A549 (cell line): ENCODE results near the gene CMIP. TPM values are rescaled to one million over a fixed set of nuclear protein-coding genes. Genes with fewer than 3 reads are reported as not detected.

Experiments
- ATAC-seq, 2 experiments: fragments of 200-7000 bp in 1 of 2; fragments of >200 bp in 1 of 2; cut with Nextera tagmentation in 1 of 2; cut with Tn5 transposase in 1 of 2; 3 replicates each; pipeline versions ENCODE4 v1.8.0 to v1.9.1; 2018 to 2020; ENCODE audit warnings: mild to moderate bottlenecking in 1 of 2, moderate library complexity in 1 of 2
- CTCF ChIA-PET: fragments of 300-600 bp; sonication (Branson Sonifier 250); formaldehyde crosslinking; extraction: SDS; loops from one replicate; lab custom pipeline; 2021; ENCODE audit warnings: antibody characterized with exemption, inconsistent platforms; lab: Yijun Ruan, JAX
- POLR2A ChIA-PET: fragments of 350-600 bp; formaldehyde crosslinking; extraction: SDS; loops from one replicate; lab custom pipeline; 2021; ENCODE audit warnings: antibody characterized with exemption, inconsistent platforms; lab: Yijun Ruan, JAX
- DNase-seq, 2 experiments: peaks; one replicate each; pipeline versions ENCODE4 v3.0.0 to v3.0.0-alpha.2; 2011 to 2016; ENCODE audit warnings: low read depth in 1 of 2, low spot score in 1 of 2
- FAIRE-seq: peaks from 2 replicates; lab custom pipeline; 2011; peaks lifted over from hg19 to GRCh38; lab: Jason Lieb, UNC
- H3K27ac ChIP-seq, 2 experiments: fragments of >200 bp; sonication (Bioruptor Twin); formaldehyde crosslinking; 3 replicates each; pipeline ENCODE4 v1.5.1; 2016 to 2017
- H3K4me1 ChIP-seq: fragments of >200 bp; sonication (Bioruptor Twin); formaldehyde crosslinking; 3 replicates; pipeline ENCODE4 v1.6.1; 2016
- H3K4me2 ChIP-seq: fragments of >200 bp; sonication (Bioruptor Twin); formaldehyde crosslinking; 3 replicates; pipeline ENCODE4 v1.6.1; 2016
- H3K4me3 ChIP-seq: fragments of >200 bp; sonication (Bioruptor Twin); formaldehyde crosslinking; 3 replicates; pipeline ENCODE4 v1.5.1; 2016
- H3K9me3 ChIP-seq: fragments of >200 bp; sonication (Bioruptor Twin); formaldehyde crosslinking; 3 replicates; pipeline ENCODE4 v1.6.1; 2016
- BHLHE40 ChIP-seq: IDR thresholded peaks from 2 replicates; pipeline ENCODE4 v1.6.1; 2012; ENCODE audit warnings: low read depth, low read length, inconsistent platforms
- CEBPB ChIP-seq, 2 experiments: fragments of >200 bp in 1 of 2; sonication (Bioruptor Twin) in 1 of 2; formaldehyde crosslinking in 1 of 2; IDR thresholded peaks; 2 replicates each; pipeline ENCODE4 v1.6.1; 2012 to 2016
- EHMT2 ChIP-seq: fragments of 200-600 bp; sonication (generic); IDR thresholded peaks from 2 replicates; pipeline ENCODE4 v1.6.1; 2016; ENCODE audit warnings: antibody characterized with exemption, low read depth, mild to moderate bottlenecking, moderate library complexity
- ELK1 ChIP-seq: fragments of 150-350 bp; IDR thresholded peaks from 2 replicates; pipeline ENCODE4 v1.6.1; 2014; ENCODE audit warnings: low read depth, mild to moderate bottlenecking, low read length
- ESRRA ChIP-seq: fragments of 150-350 bp; IDR thresholded peaks from 2 replicates; pipeline ENCODE4 v1.6.1; 2014; ENCODE audit warnings: mild to moderate bottlenecking, low read length, borderline replicate concordance
- FOSL2 ChIP-seq, 2 experiments: fragments of 450-650 bp in 1 of 2; fragments of >200 bp in 1 of 2; sonication (Bioruptor Twin) in 1 of 2; formaldehyde crosslinking; IDR thresholded peaks; 2 replicates each; pipeline versions ENCODE4 v1.5.0 to v1.6.1; 2016 to 2020; ENCODE audit warnings: mild to moderate bottlenecking in 1 of 2, moderate library complexity in 1 of 2
- HDAC2 ChIP-seq: fragments of 200-600 bp; sonication (generic); IDR thresholded peaks from 2 replicates; pipeline ENCODE4 v1.6.1; 2016
- HOXA7 ChIP-seq: fragments of 250-450 bp; sonication (Bioruptor Pico); IDR thresholded peaks from 2 replicates; pipeline ENCODE4 v1.5.0; 2020; ENCODE audit warnings: mild to moderate bottlenecking, moderate library complexity
- HOXB13 ChIP-seq: fragments of 250-450 bp; sonication (Bioruptor Pico); IDR thresholded peaks from 2 replicates; pipeline ENCODE4 v1.5.0; 2020; ENCODE audit warnings: low read depth, mild to moderate bottlenecking, moderate library complexity
- JUNB ChIP-seq: fragments of >200 bp; sonication (Bioruptor Twin); formaldehyde crosslinking; IDR thresholded peaks from 2 replicates; pipeline ENCODE4 v1.6.1; 2016
- MYC ChIP-seq: IDR thresholded peaks from 2 replicates; pipeline ENCODE4 v1.6.1; 2012; ENCODE audit warnings: mild to moderate bottlenecking, inconsistent platforms, low read length, improper control_type of control experiment, borderline replicate concordance
- NFE2L2 ChIP-seq: fragments of 150-350 bp; conservative IDR thresholded peaks from 2 replicates; pipeline ENCODE4 v1.6.1; 2014; ENCODE audit warnings: low read length
- NR3C1 ChIP-seq: fragments of >200 bp; sonication (Bioruptor Twin); formaldehyde crosslinking; IDR thresholded peaks from 3 replicates; pipeline ENCODE4 v1.6.1; 2017
- POLR2A ChIP-seq: IDR thresholded peaks from 2 replicates; pipeline ENCODE4 v1.6.1; 2012; ENCODE audit warnings: mild to moderate bottlenecking, low read length
- POLR2AphosphoS2 ChIP-seq: conservative IDR thresholded peaks from 2 replicates; pipeline ENCODE4 v1.6.1; 2012; ENCODE audit warnings: low read length, improper control_type of control experiment, inconsistent platforms
- RARB ChIP-seq: fragments of 250-450 bp; sonication (Bioruptor Pico); IDR thresholded peaks from 2 replicates; pipeline ENCODE4 v1.8.0; 2021; ENCODE audit warnings: mild to moderate bottlenecking, moderate library complexity
- SMC3 ChIP-seq: fragments of >200 bp; sonication (Bioruptor Twin); formaldehyde crosslinking; IDR thresholded peaks from 3 replicates; pipeline ENCODE4 v1.6.1; 2018; ENCODE audit warnings: inconsistent platforms
- SREBF2 ChIP-seq: fragments of 450-650 bp; IDR thresholded peaks from 2 replicates; pipeline ENCODE4 v1.6.1; 2014; ENCODE audit warnings: mild to moderate bottlenecking, moderate library complexity
- ZFP36 ChIP-seq: fragments of 450-650 bp; IDR thresholded peaks from 2 replicates; pipeline ENCODE4 v1.6.1; 2014; ENCODE audit warnings: borderline replicate concordance; ENCODE audit not compliant: partially characterized antibody
- WGBS: methylation state at CpG from one replicate; pipeline ENCODE4 v1.1.6; 2017; ENCODE audit errors: missing lambda C conversion rate; 5-methylcytosine and 5-hydroxymethylcytosine counted together
- polyA plus RNA-seq, 4 experiments: library from polyadenylated mRNA; depleted of rRNA in 3 of 4; stranded (reverse); fragments of >200 nt; fragmentation: RNase III in 1 of 4; extraction: RNeasy Plus Mini Kit Qiagen cat#74134 plus additional on column Dnase treatment in 1 of 4; gene quantifications; 2 replicates in 3 of 4; 3 replicates in 1 of 4; pipeline ENCODE4 v1.2.3, GENCODE V29; 2011 to 2017
- TF ChIP-seq, protein P1 (sequence below): fragments of 450-650 bp; IDR thresholded peaks from 2 replicates; pipeline ENCODE4 v1.6.1; 2014; ENCODE audit warnings: antibody characterized with exemption
- TF ChIP-seq, protein P2 (sequence below): fragments of >200 bp; sonication (Bioruptor Twin); formaldehyde crosslinking; IDR thresholded peaks from 3 replicates; pipeline ENCODE4 v1.6.1; 2016
- TF ChIP-seq, protein P3 (sequence below): IDR thresholded peaks from 2 replicates; pipeline ENCODE4 v1.6.1; 2012
- TF ChIP-seq, protein P4 (sequence below): fragments of >200 bp; sonication (Bioruptor Twin); formaldehyde crosslinking; IDR thresholded peaks from 3 replicates; pipeline ENCODE4 v1.5.1; 2016

Gene CMIP
- polyA plus RNA-seq, 2 of the 4 experiments (the other 2 are of a cell fraction), result 21.6 to 125 TPM

GRCh38 chr16:81646561-81646960 lies 202.0 kb downstream of the CMIP start:
- FAIRE-seq (no peak), ATAC-seq (no peak), DNase-seq (no peak)
- ChIA-PET POLR2A (no interaction called here), CTCF (interaction anchor here (1.1 kb wide), 1 partner anchor 51 kb away, joined by 3 read pairs; no protein-coding TSS in a partner anchor)
- TF ChIP-seq NR3C1 (no peak), RARB (CRISPR knock-in tag) (no peak), HOXB13 (CRISPR knock-in tag) (no peak), SMC3 (no peak), BHLHE40 (no peak), JUNB (no peak), ELK1 (no peak), HOXA7 (CRISPR knock-in tag) (no peak), MYC (no peak), ESRRA (no peak), POLR2AphosphoS2 (no peak), EHMT2 (no peak), SREBF2 (no peak)
- TF ChIP-seq, protein P1, sequence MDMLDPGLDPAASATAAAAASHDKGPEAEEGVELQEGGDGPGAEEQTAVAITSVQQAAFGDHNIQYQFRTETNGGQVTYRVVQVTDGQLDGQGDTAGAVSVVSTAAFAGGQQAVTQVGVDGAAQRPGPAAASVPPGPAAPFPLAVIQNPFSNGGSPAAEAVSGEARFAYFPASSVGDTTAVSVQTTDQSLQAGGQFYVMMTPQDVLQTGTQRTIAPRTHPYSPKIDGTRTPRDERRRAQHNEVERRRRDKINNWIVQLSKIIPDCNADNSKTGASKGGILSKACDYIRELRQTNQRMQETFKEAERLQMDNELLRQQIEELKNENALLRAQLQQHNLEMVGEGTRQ, result no peak
- TF ChIP-seq, protein P2, sequence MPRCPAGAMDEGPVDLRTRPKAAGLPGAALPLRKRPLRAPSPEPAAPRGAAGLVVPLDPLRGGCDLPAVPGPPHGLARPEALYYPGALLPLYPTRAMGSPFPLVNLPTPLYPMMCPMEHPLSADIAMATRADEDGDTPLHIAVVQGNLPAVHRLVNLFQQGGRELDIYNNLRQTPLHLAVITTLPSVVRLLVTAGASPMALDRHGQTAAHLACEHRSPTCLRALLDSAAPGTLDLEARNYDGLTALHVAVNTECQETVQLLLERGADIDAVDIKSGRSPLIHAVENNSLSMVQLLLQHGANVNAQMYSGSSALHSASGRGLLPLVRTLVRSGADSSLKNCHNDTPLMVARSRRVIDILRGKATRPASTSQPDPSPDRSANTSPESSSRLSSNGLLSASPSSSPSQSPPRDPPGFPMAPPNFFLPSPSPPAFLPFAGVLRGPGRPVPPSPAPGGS, result no peak
- TF ChIP-seq, protein P3, sequence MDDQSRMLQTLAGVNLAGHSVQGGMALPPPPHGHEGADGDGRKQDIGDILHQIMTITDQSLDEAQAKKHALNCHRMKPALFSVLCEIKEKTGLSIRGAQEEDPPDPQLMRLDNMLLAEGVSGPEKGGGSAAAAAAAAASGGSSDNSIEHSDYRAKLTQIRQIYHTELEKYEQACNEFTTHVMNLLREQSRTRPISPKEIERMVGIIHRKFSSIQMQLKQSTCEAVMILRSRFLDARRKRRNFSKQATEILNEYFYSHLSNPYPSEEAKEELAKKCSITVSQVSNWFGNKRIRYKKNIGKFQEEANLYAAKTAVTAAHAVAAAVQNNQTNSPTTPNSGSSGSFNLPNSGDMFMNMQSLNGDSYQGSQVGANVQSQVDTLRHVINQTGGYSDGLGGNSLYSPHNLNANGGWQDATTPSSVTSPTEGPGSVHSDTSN, result no peak
- Histone ChIP-seq H3K4me3 (no peak overlapping the region), H3K4me1 (peaks cover 75% of the 10 kb centered on the region), H3K27ac (peak overlapping the region; percentile 43 to 80; a peak in 3 of 6 replicates), H3K9me3 (no peaks in the 10 kb centered on the region), H3K4me2 (peak overlapping the region; percentile 24; the same call in 2 of the 3 replicates)
- WGBS, result 89% methylated on average over 1 of the region's 1 CpG

DNA sequence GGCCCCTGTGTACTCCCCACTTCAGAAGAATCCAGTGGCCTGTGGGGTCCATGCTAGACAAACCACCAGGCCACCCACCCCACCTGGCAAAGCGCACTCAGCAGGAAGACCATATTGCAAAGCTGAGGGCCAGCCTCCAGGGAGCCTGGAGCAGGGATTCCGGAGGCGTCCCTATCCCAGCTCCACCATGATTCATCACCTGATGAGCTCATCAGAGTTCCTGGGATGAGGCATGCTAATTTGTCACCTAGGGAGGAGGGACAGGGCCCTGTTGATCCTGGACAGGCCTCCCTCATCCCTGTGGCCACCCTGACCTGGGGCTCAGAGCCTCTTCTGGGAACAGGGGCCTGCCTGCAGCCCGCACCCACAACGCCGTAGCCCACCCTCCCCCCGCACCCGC lies 202.9 kb downstream of the CMIP start:
- peak overlapping the region; percentile 43 to 80 for H3K27ac ChIP-seq
- DNase-seq, result peak; percentile 67 to 80
- FAIRE-seq, result no peak
- H3K9me3 ChIP-seq, result no peaks in the 10 kb centered on the region
- no peak overlapping the region for H3K4me3 ChIP-seq
- 36% methylated on average over 3 of the region's 8 CpGs for WGBS
- H3K4me2 ChIP-seq, result peak overlapping the region; percentile 24
- POLR2A ChIA-PET, result no interaction called here
- H3K4me1 ChIP-seq, result peaks cover 75% of the 10 kb centered on the region
- TF ChIP-seq HOXB13 (CRISPR knock-in tag), result no peak
- TF ChIP-seq FOSL2 (IDR thresholded peaks at IDR 0.05), result peak; percentile 32; the same call in 1 of the 2 replicates
- peak; percentile 71 for TF ChIP-seq FOSL2 (CRISPR knock-in tag; IDR thresholded peaks at IDR 0.05)
- no peak for TF ChIP-seq POLR2A
- no peak for TF ChIP-seq ZFP36
- ATAC-seq, result peak; percentile 76 to 90
- CTCF ChIA-PET, result interaction anchor here (0.6 to 1.7 kb wide), 3 partner anchors 16 to 262 kb away, joined by 3 to 4 read pairs (median 3); no protein-coding TSS in a partner anchor

DNA sequence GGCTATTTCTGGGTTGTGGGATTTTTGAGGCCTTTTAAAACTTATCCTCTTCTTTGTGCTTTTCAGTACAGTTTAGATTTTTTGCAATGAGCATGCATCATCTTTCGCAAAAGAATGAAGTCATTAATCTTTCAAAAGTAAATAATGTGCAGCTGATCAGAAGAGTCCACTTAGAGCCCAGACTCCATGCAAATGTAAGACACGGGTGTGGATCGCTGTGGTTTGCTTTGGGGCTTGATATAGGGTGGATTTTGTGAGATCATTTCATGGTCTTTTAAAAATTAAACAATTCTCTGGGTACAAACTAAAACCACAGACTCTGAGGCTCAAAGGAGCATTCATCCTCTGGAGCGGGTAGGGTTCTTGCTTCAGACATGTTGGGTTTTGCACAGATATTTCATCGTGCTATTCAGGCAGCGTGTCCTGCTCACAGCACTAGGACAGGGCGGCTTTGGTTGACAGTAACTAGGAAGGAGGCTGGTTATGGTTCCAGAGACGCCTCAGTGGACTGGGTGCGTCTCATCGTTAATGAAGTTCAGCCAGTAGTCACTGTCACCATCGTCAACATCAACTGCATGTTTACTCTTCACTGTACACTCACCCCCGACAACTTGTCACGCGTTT lies 205.1 kb downstream of the CMIP start:
- FAIRE-seq, result no peak

More for the DNA sequence above, 205.1 kb downstream of the CMIP start:
- WGBS, result 94% methylated on average over 14 of the region's 14 CpGs
- Histone ChIP-seq H3K4me1 (peaks cover 67% of the 10 kb centered on the region), H3K4me2 (no peak overlapping the region), H3K4me3 (no peak overlapping the region), H3K9me3 (no peaks in the 10 kb centered on the region), H3K27ac (peak overlapping the region in 1 of 2 experiments; percentile 57; a peak in 3 of 6 replicates)
- CTCF ChIA-PET, result interaction anchor here (1.1 kb wide), 1 partner anchor 11 kb away, joined by 3 read pairs; no protein-coding TSS in a partner anchor
- TF ChIP-seq CEBPB (IDR thresholded peaks at IDR 0.05) (no peak), NFE2L2 (no peak), HDAC2 (no peak), POLR2A (no peak), SREBF2 (no peak), HOXA7 (CRISPR knock-in tag) (no peak)
- TF ChIP-seq, protein P4, sequence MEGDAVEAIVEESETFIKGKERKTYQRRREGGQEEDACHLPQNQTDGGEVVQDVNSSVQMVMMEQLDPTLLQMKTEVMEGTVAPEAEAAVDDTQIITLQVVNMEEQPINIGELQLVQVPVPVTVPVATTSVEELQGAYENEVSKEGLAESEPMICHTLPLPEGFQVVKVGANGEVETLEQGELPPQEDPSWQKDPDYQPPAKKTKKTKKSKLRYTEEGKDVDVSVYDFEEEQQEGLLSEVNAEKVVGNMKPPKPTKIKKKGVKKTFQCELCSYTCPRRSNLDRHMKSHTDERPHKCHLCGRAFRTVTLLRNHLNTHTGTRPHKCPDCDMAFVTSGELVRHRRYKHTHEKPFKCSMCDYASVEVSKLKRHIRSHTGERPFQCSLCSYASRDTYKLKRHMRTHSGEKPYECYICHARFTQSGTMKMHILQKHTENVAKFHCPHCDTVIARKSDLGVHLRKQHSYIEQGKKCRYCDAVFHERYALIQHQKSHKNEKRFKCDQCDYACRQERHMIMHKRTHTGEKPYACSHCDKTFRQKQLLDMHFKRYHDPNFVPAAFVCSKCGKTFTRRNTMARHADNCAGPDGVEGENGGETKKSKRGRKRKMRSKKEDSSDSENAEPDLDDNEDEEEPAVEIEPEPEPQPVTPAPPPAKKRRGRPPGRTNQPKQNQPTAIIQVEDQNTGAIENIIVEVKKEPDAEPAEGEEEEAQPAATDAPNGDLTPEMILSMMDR, result no peak
- DNase-seq, result no peak
- POLR2A ChIA-PET, result no interaction called here
- no peak for ATAC-seq
